COR-L47 (cell line): ENCODE measurements around the gene MOB3B.

Experiments used
- DNase-seq: peaks from one replicate; lab custom pipeline; 2025; lab: John Stamatoyannopoulos, UW

Gene MOB3B

GRCh38 chr9:27541740-27542139, 12.1 kb upstream of the MOB3B start:
- no peak for DNase-seq

GRCh38 chr9:27540502-27540901, 10.9 kb upstream of the MOB3B start:
- DNase-seq = no peak

GRCh38 chr9:27539479-27540441, 10.1 kb upstream of the MOB3B start:
- DNase-seq = no peak

- DNase-seq = no peak
Measured at GRCh38 chr9:27538647-27539046, 9.0 kb upstream of the MOB3B start.

- DNase-seq = no peak
Measured at GRCh38 chr9:27537756-27538155, 8.1 kb upstream of the MOB3B start.

GRCh38 chr9:27537027-27537435, 7.4 kb upstream of the MOB3B start:
- DNase-seq = no peak

GRCh38 chr9:27536168-27536567, 6.6 kb upstream of the MOB3B start:
- no peak for DNase-seq

GRCh38 chr9:27535701-27536118, 6.1 kb upstream of the MOB3B start:
- DNase-seq = no peak

GRCh38 chr9:27534658-27535209, 5.1 kb upstream of the MOB3B start:
- DNase-seq = no peak

- DNase-seq = no peak
Measured at GRCh38 chr9:27534131-27534530, 4.5 kb upstream of the MOB3B start.

GRCh38 chr9:27533311-27533710, 3.7 kb upstream of the MOB3B start:
- DNase-seq = no peak

- DNase-seq = no peak
Measured at GRCh38 chr9:27532046-27532445, 2.4 kb upstream of the MOB3B start.

- DNase-seq = no peak
Measured at GRCh38 chr9:27530915-27531755, 1.5 kb upstream of the MOB3B start.

- no peak for DNase-seq
Measured at GRCh38 chr9:27528886-27529315, 713 bp downstream of the MOB3B start.

- no peak for DNase-seq
Measured at GRCh38 chr9:27528076-27528885, 1.3 kb downstream of the MOB3B start.

GRCh38 chr9:27527702-27528075, 1.9 kb downstream of the MOB3B start:
- no peak for DNase-seq

GRCh38 chr9:27524236-27524635, 5.4 kb downstream of the MOB3B start, which contains the start of gene IFNK:
Gene IFNK, plus strand, starts transcription at chr9:27524290. Its CDS starts 47 bp downstream, at chr9:27524337.
- no peak for DNase-seq

- no peak for DNase-seq
Measured at GRCh38 chr9:27523141-27523540, 6.5 kb downstream of the MOB3B start.

- DNase-seq = no peak
Measured at GRCh38 chr9:27520986-27521385, 8.6 kb downstream of the MOB3B start.

- DNase-seq = no peak
Measured at GRCh38 chr9:27519466-27520465, 9.8 kb downstream of the MOB3B start.
